ENCODE data around the gene STK17A.

- TF ChIP-seq CEBPB (IDR thresholded peaks at IDR 0.05) (no peak), MAX (IDR thresholded peaks at IDR 0.05) (no peak), CREB1 (IDR thresholded peaks at IDR 0.05; ENCODE audit: low read depth) (no peak), EP300 (IDR thresholded peaks at IDR 0.05; ENCODE audit: borderline replicate concordance) (no peak), YY1 (IDR thresholded peaks at IDR 0.05; ENCODE audit: low read depth) (no peak), TAF1 (IDR thresholded peaks at IDR 0.05; ENCODE audit: low read depth) (no peak), FOXM1 (IDR thresholded peaks at IDR 0.05; ENCODE audit: borderline replicate concordance, low read depth) (no peak)
Measured at GRCh38 chr7:43625980-43626379, 43.1 kb downstream of the STK17A start.

All from Ishikawa (cell line).